Mesenchymal stem cell (in vitro differentiated cells and primary cell): ENCODE results near the gene C15orf39.

Source experiments
- DNase-seq: peaks from one replicate; pipeline ENCODE4 v3.0.0-alpha.2; 2013
- H2AFZ ChIP-seq: one replicate; pipeline ENCODE4 v1.6.1; 2013; ENCODE audit warnings: low read depth, mild to moderate bottlenecking, control low read depth, inconsistent platforms, low read length, moderate library complexity
- H2AK5ac ChIP-seq: 2 replicates; pipeline ENCODE4 v1.6.1; 2013; ENCODE audit warnings: low read length, moderate library complexity, mild to moderate bottlenecking, inconsistent platforms; ENCODE audit not compliant: severe bottlenecking
- H2BK120ac ChIP-seq: one replicate; pipeline ENCODE4 v1.6.1; 2013; ENCODE audit warnings: low read depth, mild to moderate bottlenecking, inconsistent platforms, low read length, moderate library complexity
- H2BK12ac ChIP-seq, 2 experiments: one replicate each; pipeline ENCODE4 v1.6.1; 2013; ENCODE audit warnings: inconsistent platforms in 2 of 2, low read length in 2 of 2, mild to moderate bottlenecking in 2 of 2, moderate library complexity in 2 of 2, control low read depth in 1 of 2
- H2BK15ac ChIP-seq: one replicate; pipeline ENCODE4 v1.6.1; 2013; ENCODE audit warnings: mild to moderate bottlenecking, low read depth, inconsistent platforms; ENCODE audit not compliant: poor library complexity, severe bottlenecking
- H2BK5ac ChIP-seq: 2 replicates; pipeline ENCODE4 v1.6.1; 2013; ENCODE audit warnings: low read depth, mild to moderate bottlenecking, low read length, control low read depth, inconsistent platforms; ENCODE audit not compliant: poor library complexity, severe bottlenecking
- H3K14ac ChIP-seq, 2 experiments: one replicate each; pipeline ENCODE4 v1.6.1; 2013; ENCODE audit warnings: inconsistent platforms in 2 of 2, low read length in 2 of 2, control low read depth in 1 of 2, mild to moderate bottlenecking in 1 of 2, moderate library complexity in 1 of 2
- H3K18ac ChIP-seq, 2 experiments: one replicate each; pipeline ENCODE4 v1.6.1; 2013; ENCODE audit warnings: inconsistent platforms in 2 of 2, low read length in 2 of 2, control low read depth in 1 of 2, low read depth in 1 of 2, mild to moderate bottlenecking in 1 of 2
- H3K23ac ChIP-seq, 2 experiments: one replicate each; pipeline ENCODE4 v1.6.1; 2013; ENCODE audit warnings: inconsistent platforms in 2 of 2, low read length in 2 of 2, mild to moderate bottlenecking in 2 of 2, moderate library complexity in 2 of 2, control low read depth in 1 of 2
- H3K27ac ChIP-seq: 2 replicates; pipeline ENCODE4 v1.5.1; 2013; ENCODE audit warnings: mild to moderate bottlenecking, moderate library complexity, low read length, control low read depth, inconsistent platforms; ENCODE audit not compliant: poor library complexity, severe bottlenecking
- H3K27me3 ChIP-seq, 2 experiments: 2 replicates each; pipeline versions ENCODE4 v1.6.1 to v1.7.0; 2013; ENCODE audit warnings: low read length in 2 of 2, mild to moderate bottlenecking in 2 of 2, moderate library complexity in 2 of 2, control low read depth in 1 of 2, inconsistent platforms in 1 of 2; ENCODE audit not compliant: control insufficient read depth in 1 of 2, insufficient read depth in 1 of 2
- H3K36me3 ChIP-seq, 2 experiments: 2 replicates each; pipeline versions ENCODE4 v1.6.1 to v1.7.0; 2013; ENCODE audit warnings: low read length in 2 of 2, control low read depth in 1 of 2, inconsistent platforms in 1 of 2, low read depth in 1 of 2, mild to moderate bottlenecking in 1 of 2; ENCODE audit not compliant: insufficient read depth in 2 of 2, control insufficient read depth in 1 of 2
- H3K4ac ChIP-seq, 2 experiments: one replicate each; pipeline ENCODE4 v1.6.1; 2013; ENCODE audit warnings: inconsistent platforms in 2 of 2, low read length in 2 of 2, mild to moderate bottlenecking in 2 of 2, moderate library complexity in 2 of 2, control low read depth in 1 of 2, low read depth in 1 of 2
- H3K4me1 ChIP-seq: 2 replicates; pipeline ENCODE4 v1.6.1; 2013; ENCODE audit warnings: low read depth, low read length, control low read depth; ENCODE audit not compliant: control insufficient read depth, insufficient read depth
- H3K4me2 ChIP-seq: 2 replicates; pipeline ENCODE4 v1.6.1; 2013; ENCODE audit warnings: low read length, mild to moderate bottlenecking, inconsistent platforms; ENCODE audit not compliant: poor library complexity, severe bottlenecking
- H3K4me3 ChIP-seq, 2 experiments: 2 replicates each; pipeline versions ENCODE4 v1.5.1 to v1.7.0; 2013; ENCODE audit warnings: low read length in 2 of 2, mild to moderate bottlenecking in 2 of 2, control low read depth in 1 of 2, low read depth in 1 of 2; ENCODE audit not compliant: insufficient read depth in 1 of 2
- H3K79me1 ChIP-seq: replicated peaks from 2 replicates; pipeline ENCODE4 v1.6.1; 2013; ENCODE audit warnings: mild to moderate bottlenecking, control low read depth, low read length, inconsistent platforms; ENCODE audit not compliant: poor library complexity, severe bottlenecking
- H3K9ac ChIP-seq: 2 replicates; pipeline ENCODE4 v1.7.0; 2013; ENCODE audit warnings: mild to moderate bottlenecking, low read length, moderate library complexity
- H3K9me3 ChIP-seq: 2 replicates; pipeline ENCODE4 v1.7.0; 2013; ENCODE audit warnings: mild to moderate bottlenecking, low read length; ENCODE audit not compliant: control insufficient read depth
- H4K8ac ChIP-seq: one replicate; pipeline ENCODE4 v1.6.1; 2013; ENCODE audit warnings: inconsistent platforms, mild to moderate bottlenecking, low read length, moderate library complexity
- H4K91ac ChIP-seq: one replicate; pipeline ENCODE4 v1.6.1; 2013; ENCODE audit warnings: mild to moderate bottlenecking, low read length, inconsistent platforms
- WGBS: methylation state at CpG from one replicate; pipeline ENCODE4 v1.1.7; 2013; ENCODE audit warnings: mixed read lengths; 5-methylcytosine and 5-hydroxymethylcytosine counted together

The C15orf39 gene

DNA sequence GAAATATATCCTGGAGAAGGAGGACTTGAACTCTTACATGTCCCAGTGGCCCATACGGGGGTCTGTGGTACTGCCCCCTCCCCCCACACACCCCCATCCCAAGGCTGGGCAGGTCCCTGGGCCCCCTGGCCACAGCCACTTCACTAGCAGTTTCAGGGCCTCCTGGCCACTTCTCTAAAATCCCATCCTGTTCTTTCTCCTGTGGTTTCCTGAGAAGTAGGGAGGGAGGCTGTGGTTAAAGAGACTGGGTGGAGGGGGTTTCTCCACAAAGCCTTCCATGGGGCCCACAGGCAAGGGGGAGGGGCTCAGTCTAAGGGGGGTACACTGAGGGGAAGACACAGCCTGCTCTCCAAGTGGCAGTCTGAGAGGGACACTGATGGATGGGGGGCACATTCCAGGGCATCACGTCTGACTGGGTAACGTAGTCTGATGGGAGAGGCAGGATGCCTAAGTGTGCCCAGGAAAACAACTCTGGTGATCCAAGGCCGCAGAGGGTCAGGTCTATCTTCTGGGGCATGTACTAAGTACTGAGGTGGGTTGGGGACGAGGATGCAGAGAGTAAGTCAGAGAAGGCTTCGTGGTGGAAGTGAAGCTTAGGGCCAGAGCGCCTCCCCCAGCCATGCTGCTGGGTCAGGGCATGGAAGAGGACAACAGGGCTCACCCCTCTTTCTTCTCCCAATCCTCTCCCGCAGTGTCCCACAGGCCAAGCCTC is 48.0 kb upstream of the C15orf39 start:
- Histone ChIP-seq H2BK120ac (no peak overlapping the region), H2BK12ac (no peak overlapping the region), H2BK15ac (no peak overlapping the region), H3K4ac (no peak overlapping the region), H3K4me1 (peaks cover 2% of the 10 kb centered on the region), H3K27ac (no peak overlapping the region), H3K27me3 (peaks cover 0 to 8% of the 10 kb centered on the region in 2 experiments), H4K8ac (peak overlapping the region; percentile 73), H2AFZ (no peak overlapping the region), H2AK5ac (no peak overlapping the region), H3K4me3 (peak overlapping the region in 1 of 2 experiments; percentile 27), H3K18ac (no peak overlapping the region), H3K36me3 (no peaks in the 10 kb centered on the region), H3K9ac (no peak overlapping the region), H4K91ac (no peak overlapping the region), H3K23ac (peak overlapping the region in 1 of 2 experiments; percentile 32), H3K4me2 (no peak overlapping the region), H3K14ac (peak overlapping the region in 1 of 2 experiments; percentile 86), H3K9me3 (no peaks in the 10 kb centered on the region), H3K79me1 (no peaks in the 10 kb centered on the region), H2BK5ac (no peak overlapping the region)
- no peak for DNase-seq
- WGBS, result 71% methylated on average over 3 of the region's 8 CpGs

DNA sequence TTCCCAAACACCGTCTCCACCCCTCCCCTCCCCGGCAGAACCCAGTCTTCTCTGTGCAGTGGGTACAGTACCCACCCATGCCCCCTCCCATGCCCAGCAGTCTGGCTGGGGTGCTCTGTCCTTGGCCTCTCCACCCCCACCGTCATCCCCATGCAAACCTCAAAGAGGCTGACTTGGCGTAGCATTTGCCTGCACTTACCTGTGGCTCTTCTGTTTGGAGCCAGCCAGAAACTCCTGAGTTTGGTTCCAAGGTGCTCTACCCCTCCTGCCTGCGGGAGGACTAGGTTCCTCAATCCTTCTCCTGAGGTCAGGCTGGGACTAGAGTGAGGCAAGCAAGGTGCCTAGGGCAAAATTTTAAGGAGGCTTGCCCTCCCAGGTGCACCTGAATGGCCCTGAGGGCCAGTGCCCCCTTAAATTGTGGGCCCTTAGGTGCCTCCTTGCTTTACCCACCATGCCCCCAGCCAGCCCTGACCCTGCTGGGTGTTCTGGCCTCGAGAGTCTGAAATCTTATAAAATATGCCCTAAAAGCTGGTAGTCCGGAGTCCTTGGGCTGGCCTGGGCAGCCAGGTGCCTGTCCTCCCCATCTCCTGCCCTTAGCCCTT is 47.1 kb upstream of the C15orf39 start:
- no peak overlapping the region for H3K27ac ChIP-seq
- H3K79me1 ChIP-seq, result no peaks in the 10 kb centered on the region
- H3K4me1 ChIP-seq, result peaks cover 2% of the 10 kb centered on the region
- H2AFZ ChIP-seq, result no peak overlapping the region
- H2AK5ac ChIP-seq, result no peak overlapping the region
- no peak for DNase-seq
- H3K4me2 ChIP-seq, result no peak overlapping the region
- H4K91ac ChIP-seq, result no peak overlapping the region
- no peak overlapping the region for H3K4me3 ChIP-seq
- no peak overlapping the region for H3K4ac ChIP-seq
- H4K8ac ChIP-seq, result no peak overlapping the region
- H3K9me3 ChIP-seq, result no peaks in the 10 kb centered on the region
- no peak overlapping the region for H3K9ac ChIP-seq
- WGBS, result 77% methylated on average over 7 of the region's 7 CpGs
- no peak overlapping the region for H2BK120ac ChIP-seq
- no peak overlapping the region for H2BK12ac ChIP-seq
- H3K36me3 ChIP-seq, result no peaks in the 10 kb centered on the region
- H2BK5ac ChIP-seq, result no peak overlapping the region
- H3K18ac ChIP-seq, result peak overlapping the region in 1 of 2 experiments; percentile 34
- no peak overlapping the region for H3K14ac ChIP-seq
- peaks cover 0 to 8% of the 10 kb centered on the region in 2 experiments for H3K27me3 ChIP-seq
- H3K23ac ChIP-seq, result no peak overlapping the region
- H2BK15ac ChIP-seq, result no peak overlapping the region

DNA sequence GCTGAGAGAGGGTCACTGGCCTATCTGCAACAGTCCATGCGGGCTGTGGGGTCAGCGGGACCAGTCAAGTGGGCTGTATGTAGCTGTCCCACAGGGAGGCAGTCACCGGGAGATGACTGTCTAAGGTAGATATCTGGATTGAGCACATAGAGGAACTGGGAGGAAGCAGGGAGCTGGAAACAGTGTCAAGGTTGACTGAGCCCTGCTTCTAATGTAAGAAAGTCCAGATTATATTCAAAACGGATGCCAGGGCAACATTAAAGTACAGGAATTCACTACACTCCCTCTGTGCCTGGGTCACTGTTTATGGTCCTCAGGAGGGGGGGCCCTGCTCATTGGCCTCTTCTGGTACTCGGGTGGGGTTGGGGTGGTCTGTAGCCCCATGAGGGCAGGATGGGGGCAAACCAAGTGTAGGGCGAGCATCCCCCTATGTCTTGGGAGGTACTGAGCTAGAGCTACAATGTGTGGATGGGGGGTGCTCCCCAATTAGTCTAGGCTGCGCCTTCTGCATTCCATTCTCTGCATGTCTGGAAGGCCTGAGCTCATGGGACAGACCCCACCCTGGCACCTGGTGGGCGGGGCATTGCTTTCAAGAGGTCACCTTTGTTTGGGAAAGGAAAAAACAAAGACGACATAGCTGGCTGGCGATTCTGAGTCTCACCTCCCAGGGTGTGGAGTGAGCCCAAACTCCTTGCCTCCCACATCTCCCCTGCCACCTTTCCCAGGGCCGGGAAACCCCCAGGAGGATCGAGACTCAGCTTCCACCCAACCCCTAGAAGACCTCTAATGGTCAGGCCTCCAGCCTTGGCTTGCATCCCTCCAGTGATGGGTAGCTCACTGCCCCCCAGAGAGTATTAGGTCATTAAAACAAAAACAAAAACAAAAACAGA is 45.1 kb upstream of the C15orf39 start:
- WGBS, result 79% methylated on average over 12 of the region's 12 CpGs
- Histone ChIP-seq H3K9me3 (no peaks in the 10 kb centered on the region), H3K27me3 (peaks cover 0 to 8% of the 10 kb centered on the region in 2 experiments), H3K27ac (no peak overlapping the region), H2AK5ac (no peak overlapping the region), H3K23ac (no peak overlapping the region), H2BK5ac (no peak overlapping the region), H3K14ac (no peak overlapping the region), H2BK12ac (peak overlapping the region in 1 of 2 experiments; percentile 48), H2AFZ (no peak overlapping the region), H3K4me2 (no peak overlapping the region), H4K8ac (no peak overlapping the region), H3K4me1 (peaks cover 2% of the 10 kb centered on the region), H3K18ac (no peak overlapping the region), H4K91ac (no peak overlapping the region), H2BK120ac (no peak overlapping the region), H3K79me1 (no peaks in the 10 kb centered on the region), H3K4me3 (no peak overlapping the region), H3K9ac (no peak overlapping the region), H2BK15ac (no peak overlapping the region), H3K36me3 (no peaks in the 10 kb centered on the region), H3K4ac (no peak overlapping the region)
- DNase-seq, result no peak

DNA sequence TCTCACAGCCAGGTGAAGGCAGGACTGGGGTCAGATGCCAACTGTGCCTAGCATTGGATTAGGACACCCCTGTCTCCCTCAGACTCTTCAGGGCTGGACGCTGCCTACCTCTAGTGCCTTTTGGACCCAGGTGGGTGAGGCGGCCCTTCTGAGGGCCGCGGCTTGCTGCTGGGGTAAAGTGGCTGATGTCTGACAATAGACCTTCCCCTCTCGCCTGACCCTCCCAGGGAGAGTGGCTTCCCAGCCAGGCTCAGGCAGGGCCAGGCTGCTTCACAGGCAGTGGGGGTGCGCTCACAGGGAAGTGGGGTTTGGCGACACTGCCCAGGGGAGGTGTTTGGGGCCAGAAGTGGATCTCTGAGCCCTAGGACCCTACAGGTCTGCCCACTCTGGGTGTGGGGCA is 43.3 kb upstream of the C15orf39 start:
- no peak overlapping the region for H2BK5ac ChIP-seq
- no peaks in the 10 kb centered on the region for H3K79me1 ChIP-seq
- H2BK15ac ChIP-seq, result no peak overlapping the region
- no peak overlapping the region for H4K8ac ChIP-seq
- no peak for DNase-seq
- H4K91ac ChIP-seq, result no peak overlapping the region
- H2BK120ac ChIP-seq, result no peak overlapping the region
- H3K4me2 ChIP-seq, result no peak overlapping the region
- H3K4ac ChIP-seq, result no peak overlapping the region
- no peak overlapping the region for H3K4me3 ChIP-seq
- WGBS, result 93% methylated on average over 7 of the region's 7 CpGs
- H3K9me3 ChIP-seq, result no peaks in the 10 kb centered on the region
- peaks cover 0 to 13% of the 10 kb centered on the region in 2 experiments for H3K27me3 ChIP-seq
- no peak overlapping the region for H3K14ac ChIP-seq
- no peak overlapping the region for H3K27ac ChIP-seq
- no peaks in the 10 kb centered on the region for H3K36me3 ChIP-seq
- H3K4me1 ChIP-seq, result peaks cover 2% of the 10 kb centered on the region
- H2AFZ ChIP-seq, result no peak overlapping the region
- no peak overlapping the region for H3K18ac ChIP-seq
- no peak overlapping the region for H2AK5ac ChIP-seq
- no peak overlapping the region for H3K23ac ChIP-seq
- H3K9ac ChIP-seq, result no peak overlapping the region
- H2BK12ac ChIP-seq, result no peak overlapping the region
